Activated T-cell treated with anti-CD3 and anti-CD28 coated beads, Interleukin-2, amount 50 U/mL, for 24 hours (primary cell): ENCODE results near the gene MT1B.

Experiments
- DNase-seq: peaks from one replicate; pipeline ENCODE4 v3.0.0-alpha.2; 2020
- H3K27ac Mint-ChIP-seq: 2 replicates; pipeline ENCODE4 v1.8.0; 2020; ENCODE audit warnings: mild to moderate bottlenecking, mixed read lengths
- H3K27me3 Mint-ChIP-seq: 2 replicates; pipeline ENCODE4 v1.8.0; 2020; ENCODE audit warnings: mixed read lengths
- H3K36me3 Mint-ChIP-seq: 2 replicates; pipeline ENCODE4 v1.8.0; 2020; ENCODE audit warnings: low read depth, mixed read lengths
- H3K4me1 Mint-ChIP-seq: 2 replicates; pipeline ENCODE4 v1.8.0; 2020; ENCODE audit warnings: low read depth, mixed read lengths
- H3K4me3 Mint-ChIP-seq: 2 replicates; pipeline ENCODE4 v1.8.0; 2020; ENCODE audit warnings: mild to moderate bottlenecking, moderate library complexity, mixed read lengths
- H3K9me3 Mint-ChIP-seq: 2 replicates; pipeline ENCODE4 v1.8.0; 2020; ENCODE audit warnings: mixed read lengths

Gene MT1B

DNA sequence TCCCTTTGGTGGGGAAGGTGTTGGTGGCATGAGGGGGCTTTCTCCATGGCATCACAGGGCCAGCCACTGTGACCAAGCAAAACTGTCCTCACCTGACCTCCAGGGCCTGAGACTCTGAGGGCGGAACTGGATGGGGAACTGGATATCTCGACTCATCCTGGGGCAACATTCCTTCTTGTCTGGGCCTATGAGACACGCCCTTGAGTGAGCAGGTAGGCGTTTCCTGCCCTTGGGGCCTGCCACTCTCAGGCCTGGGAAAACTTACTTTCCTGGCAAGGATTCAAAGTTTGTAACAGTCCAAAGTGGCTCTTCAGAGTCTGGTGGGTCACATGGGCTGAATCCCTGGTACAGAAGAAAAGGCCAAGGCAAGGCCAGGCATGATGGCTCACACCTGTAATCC is 40.2 kb downstream of the MT1B start:
- H3K27me3 Mint-ChIP-seq: no peaks in the 10 kb centered on the region

DNA sequence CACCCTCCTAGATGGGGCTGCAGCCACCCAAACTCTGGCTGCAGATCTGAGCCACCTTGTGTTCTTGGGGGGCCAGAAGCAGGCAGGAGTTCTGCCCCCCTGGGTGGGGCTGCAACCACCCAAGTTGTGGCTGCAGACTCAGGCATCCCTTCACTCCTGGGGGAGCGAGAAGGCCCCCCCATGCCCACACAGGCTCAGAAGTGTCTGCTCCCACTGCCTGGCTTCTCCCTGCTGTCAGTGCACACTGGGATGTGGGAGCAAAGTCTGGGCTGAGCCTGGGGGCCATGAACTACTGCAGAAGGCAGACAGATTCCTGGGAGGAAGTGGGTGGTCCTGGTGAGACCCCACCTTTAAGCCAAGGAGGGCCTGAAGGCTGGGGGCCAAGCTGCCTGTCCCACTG is 43.6 kb downstream of the MT1B start:
- Mint-ChIP-seq H3K36me3 (no peaks in the 10 kb centered on the region), H3K27me3 (no peaks in the 10 kb centered on the region), H3K4me1 (no peaks in the 10 kb centered on the region), H3K27ac (no peak overlapping the region), H3K9me3 (no peaks in the 10 kb centered on the region), H3K4me3 (no peak overlapping the region)
- DNase-seq: peak; percentile 21

More for the DNA sequence above, 40.2 kb downstream of the MT1B start:
- peaks cover under 1% of the 10 kb centered on the region for H3K36me3 Mint-ChIP-seq
- no peaks in the 10 kb centered on the region for H3K4me1 Mint-ChIP-seq
- no peaks in the 10 kb centered on the region for H3K9me3 Mint-ChIP-seq
- no peak overlapping the region for H3K4me3 Mint-ChIP-seq
- peak; percentile 6 for DNase-seq
- no peak overlapping the region for H3K27ac Mint-ChIP-seq

DNA sequence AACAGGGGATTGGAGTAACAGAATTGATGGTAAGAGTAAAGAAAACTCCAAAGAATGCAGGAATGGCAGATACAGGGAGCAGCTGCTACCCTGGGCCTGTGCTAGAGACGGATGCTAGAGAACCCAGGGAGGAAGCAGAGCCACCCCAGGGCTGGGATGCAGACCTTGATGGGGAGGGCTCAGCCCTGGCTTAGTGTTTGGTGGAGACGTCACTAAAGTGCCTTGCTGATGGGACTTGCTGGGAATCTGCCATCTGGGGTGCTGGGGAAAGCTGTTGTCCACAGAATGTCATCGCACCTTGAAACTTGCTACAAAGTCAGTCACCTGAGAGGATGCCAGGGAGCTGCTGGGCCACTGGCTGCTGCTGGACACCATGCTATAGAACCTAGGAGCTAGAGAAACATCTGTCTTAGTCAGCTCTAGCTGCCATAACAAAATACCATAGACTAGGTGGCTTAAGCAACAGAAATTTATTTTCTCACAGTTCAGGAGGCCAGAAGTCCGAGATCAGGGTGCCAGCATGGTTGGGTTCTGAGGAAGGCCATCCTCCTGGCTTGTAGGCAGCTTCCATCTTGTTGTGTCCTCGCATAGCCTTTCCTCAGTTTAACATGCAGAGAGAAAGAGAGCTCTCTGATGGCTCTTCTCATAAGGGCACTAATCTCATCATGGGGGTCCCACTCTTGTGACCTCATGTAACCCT is 45.9 kb downstream of the MT1B start:
- no peak for DNase-seq
- Mint-ChIP-seq H3K9me3 (no peaks in the 10 kb centered on the region), H3K27me3 (no peaks in the 10 kb centered on the region), H3K4me3 (no peak overlapping the region), H3K4me1 (peaks cover 12% of the 10 kb centered on the region), H3K27ac (no peak overlapping the region), H3K36me3 (no peaks in the 10 kb centered on the region)

DNA sequence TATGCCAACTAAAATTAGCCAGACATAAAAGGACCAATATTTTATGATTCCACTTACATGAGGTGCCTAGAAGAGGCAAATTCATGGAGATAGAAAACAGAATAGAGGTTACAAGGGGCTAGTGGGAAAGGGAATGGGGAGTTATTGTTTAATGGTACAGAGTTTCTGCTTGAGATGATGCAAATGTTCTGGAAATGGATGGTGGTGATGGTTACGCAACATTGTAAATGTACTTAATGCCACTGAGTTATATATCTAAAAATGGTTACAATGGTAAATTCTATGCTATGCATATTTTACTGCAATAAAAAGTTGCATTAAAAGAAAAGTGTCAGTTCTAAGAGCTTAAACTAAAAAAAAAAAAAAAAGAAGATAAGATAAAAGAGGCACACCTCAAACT is 48.5 kb downstream of the MT1B start:
- Mint-ChIP-seq H3K27me3 (no peaks in the 10 kb centered on the region), H3K36me3 (no peaks in the 10 kb centered on the region), H3K27ac (no peak overlapping the region), H3K4me3 (no peak overlapping the region), H3K9me3 (no peaks in the 10 kb centered on the region), H3K4me1 (peaks cover 12% of the 10 kb centered on the region)
- no peak for DNase-seq

DNA sequence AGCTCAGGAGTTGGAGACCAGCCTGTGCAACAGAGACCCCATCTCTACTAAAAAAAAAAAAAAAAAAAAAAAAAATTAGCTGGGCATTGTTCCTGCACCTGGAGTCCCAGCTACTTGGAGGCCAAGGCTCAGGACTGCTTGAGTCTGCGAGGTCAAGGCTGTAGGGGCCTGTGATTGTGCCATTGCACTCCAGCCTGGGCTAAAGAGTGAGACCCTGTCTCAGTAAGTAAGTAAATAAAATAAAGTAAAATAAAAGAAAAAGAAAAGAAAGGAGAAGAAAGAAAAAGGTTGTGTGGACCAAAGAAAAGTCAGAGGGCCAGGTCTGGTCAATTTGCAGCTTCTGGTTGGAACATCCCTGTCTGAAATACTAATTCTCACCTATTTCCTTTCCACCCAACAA is 48.9 kb downstream of the MT1B start:
- H3K4me3 Mint-ChIP-seq: no peak overlapping the region
- H3K27ac Mint-ChIP-seq: no peak overlapping the region
- H3K36me3 Mint-ChIP-seq: no peaks in the 10 kb centered on the region
- no peaks in the 10 kb centered on the region for H3K9me3 Mint-ChIP-seq
- peaks cover 15% of the 10 kb centered on the region for H3K4me1 Mint-ChIP-seq
- DNase-seq: no peak
- no peaks in the 10 kb centered on the region for H3K27me3 Mint-ChIP-seq

DNA sequence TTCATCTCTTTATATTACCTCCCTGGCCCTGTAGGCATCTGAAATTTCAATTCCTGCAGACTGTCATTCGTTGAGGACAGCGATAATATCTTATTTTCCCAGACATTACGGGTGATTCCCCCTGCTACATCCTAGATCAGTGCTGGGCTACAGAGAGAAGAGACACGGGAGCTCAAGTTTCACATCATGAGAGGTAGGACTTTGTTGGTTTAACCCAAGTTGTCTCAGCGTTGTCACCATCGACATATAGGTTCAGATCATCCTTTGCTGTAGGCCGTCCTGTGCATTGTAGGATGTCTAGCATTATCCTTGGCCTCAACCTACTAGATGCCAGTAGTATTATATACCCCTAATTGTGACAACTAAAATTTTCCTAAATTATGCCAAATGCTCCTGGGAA is 49.8 kb downstream of the MT1B start:
- peak overlapping the region; percentile 63 for H3K27ac Mint-ChIP-seq
- no peak for DNase-seq
- H3K27me3 Mint-ChIP-seq: no peaks in the 10 kb centered on the region
- H3K4me3 Mint-ChIP-seq: no peak overlapping the region
- H3K4me1 Mint-ChIP-seq: peaks cover 15% of the 10 kb centered on the region
- no peaks in the 10 kb centered on the region for H3K9me3 Mint-ChIP-seq
- no peaks in the 10 kb centered on the region for H3K36me3 Mint-ChIP-seq
